ENCODE data around the gene TCF7L1.
"Not testable (repeated sequence)": the region's sequence is repeated elsewhere in the genome, so short reads cannot be mapped to it uniquely, and the experiment has no call there.

TCF7L1 gene

GRCh38 chr2:85133751-85134254 lies 611 bp downstream of the TCF7L1 start:
- peak in 1 of 2 experiments; percentile 3 for DNase-seq

- DNase-seq: no peak
Observed at GRCh38 chr2:85134255-85134895, 1.2 kb downstream of the TCF7L1 start.

- no peak for DNase-seq
Observed at GRCh38 chr2:85134896-85135659, 1.9 kb downstream of the TCF7L1 start.

GRCh38 chr2:85135660-85135914 lies 2.4 kb downstream of the TCF7L1 start:
- no peak for DNase-seq

GRCh38 chr2:85137156-85137555 lies 4.0 kb downstream of the TCF7L1 start:
- no peak for DNase-seq

- no peak for DNase-seq
Observed at GRCh38 chr2:85143463-85144082, 10.4 kb downstream of the TCF7L1 start.

- DNase-seq: no peak
Observed at GRCh38 chr2:85145116-85145820, 12.1 kb downstream of the TCF7L1 start.

- no peak for DNase-seq
Observed at GRCh38 chr2:85148190-85148589, 15.0 kb downstream of the TCF7L1 start.

- no peak for DNase-seq
Observed at GRCh38 chr2:85151026-85151425, 17.8 kb downstream of the TCF7L1 start.

- DNase-seq: no peak
Observed at GRCh38 chr2:85152895-85153294, 19.7 kb downstream of the TCF7L1 start.

GRCh38 chr2:85154048-85154753 lies 21.0 kb downstream of the TCF7L1 start:
- DNase-seq: no peak

- DNase-seq: not testable (repeated sequence)
Observed at GRCh38 chr2:85155082-85155481, 21.9 kb downstream of the TCF7L1 start.

GRCh38 chr2:85156153-85156552 lies 23.0 kb downstream of the TCF7L1 start:
- DNase-seq: no peak

- DNase-seq: no peak
Observed at GRCh38 chr2:85156619-85157018, 23.4 kb downstream of the TCF7L1 start.

GRCh38 chr2:85157345-85157744 lies 24.2 kb downstream of the TCF7L1 start:
- no peak for DNase-seq

GRCh38 chr2:85158559-85159273 lies 25.5 kb downstream of the TCF7L1 start:
- no peak for DNase-seq

- DNase-seq: no peak
Observed at GRCh38 chr2:85159589-85159988, 26.4 kb downstream of the TCF7L1 start.

GRCh38 chr2:85160966-85161960 lies 28.1 kb downstream of the TCF7L1 start:
- DNase-seq: no peak

GRCh38 chr2:85162746-85163301 lies 29.6 kb downstream of the TCF7L1 start:
- no peak for DNase-seq

GRCh38 chr2:85163675-85164074 lies 30.5 kb downstream of the TCF7L1 start:
- DNase-seq: no peak
